ENCODE data around the gene PRR29.

GRCh38 chr17:63963123-63963522, 35.0 kb upstream of the PRR29 start:
- TF ChIP-seq, protein P1, sequence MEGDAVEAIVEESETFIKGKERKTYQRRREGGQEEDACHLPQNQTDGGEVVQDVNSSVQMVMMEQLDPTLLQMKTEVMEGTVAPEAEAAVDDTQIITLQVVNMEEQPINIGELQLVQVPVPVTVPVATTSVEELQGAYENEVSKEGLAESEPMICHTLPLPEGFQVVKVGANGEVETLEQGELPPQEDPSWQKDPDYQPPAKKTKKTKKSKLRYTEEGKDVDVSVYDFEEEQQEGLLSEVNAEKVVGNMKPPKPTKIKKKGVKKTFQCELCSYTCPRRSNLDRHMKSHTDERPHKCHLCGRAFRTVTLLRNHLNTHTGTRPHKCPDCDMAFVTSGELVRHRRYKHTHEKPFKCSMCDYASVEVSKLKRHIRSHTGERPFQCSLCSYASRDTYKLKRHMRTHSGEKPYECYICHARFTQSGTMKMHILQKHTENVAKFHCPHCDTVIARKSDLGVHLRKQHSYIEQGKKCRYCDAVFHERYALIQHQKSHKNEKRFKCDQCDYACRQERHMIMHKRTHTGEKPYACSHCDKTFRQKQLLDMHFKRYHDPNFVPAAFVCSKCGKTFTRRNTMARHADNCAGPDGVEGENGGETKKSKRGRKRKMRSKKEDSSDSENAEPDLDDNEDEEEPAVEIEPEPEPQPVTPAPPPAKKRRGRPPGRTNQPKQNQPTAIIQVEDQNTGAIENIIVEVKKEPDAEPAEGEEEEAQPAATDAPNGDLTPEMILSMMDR (conservative IDR thresholded peaks at IDR 0.05 in 1 of 2, IDR thresholded peaks at IDR 0.05 in 1 of 2; ENCODE audit: low read depth in 1 of 2, low read length in 2 of 2): no peak
- no peak for TF ChIP-seq EZH2 (IDR thresholded peaks at IDR 0.05; ENCODE audit: low read length, missing control alignments)

All from fibroblast of lung (primary cell).